NCI-H526 (cell line): ENCODE data around the gene TMEM18.

Experiments
- DNase-seq, 2 experiments: peaks; one replicate each; lab custom pipeline; 2025; lab: John Stamatoyannopoulos, UW

Gene TMEM18

GRCh38 chr2:634041-634440, 43.2 kb downstream of the TMEM18 start:
- DNase-seq = no peak

GRCh38 chr2:633371-633770, 43.8 kb downstream of the TMEM18 start:
- DNase-seq = no peak

GRCh38 chr2:632471-632870, 44.7 kb downstream of the TMEM18 start:
- no peak for DNase-seq

GRCh38 chr2:631741-632140, 45.5 kb downstream of the TMEM18 start:
- DNase-seq = no peak

- DNase-seq = no peak
These were observed 46.5 kb downstream of the TMEM18 start for GRCh38 chr2:630451-631320.

GRCh38 chr2:629961-630360, 47.2 kb downstream of the TMEM18 start:
- no peak for DNase-seq

GRCh38 chr2:628651-629050, 48.6 kb downstream of the TMEM18 start:
- DNase-seq = peak; percentile 49 to 71

- DNase-seq = peak in 1 of 2 experiments; percentile 46
These were observed 49.2 kb downstream of the TMEM18 start for GRCh38 chr2:627926-628560.

- no peak for DNase-seq
These were observed 49.9 kb downstream of the TMEM18 start for GRCh38 chr2:627340-627709.

- no peak for DNase-seq
These were observed 50.5 kb downstream of the TMEM18 start for GRCh38 chr2:626491-627339.

- DNase-seq = no peak
These were observed 51.5 kb downstream of the TMEM18 start for GRCh38 chr2:625415-626333.

GRCh38 chr2:624551-625347, 52.5 kb downstream of the TMEM18 start:
- no peak for DNase-seq

GRCh38 chr2:624096-624495, 53.1 kb downstream of the TMEM18 start:
- DNase-seq = no peak

- DNase-seq = no peak
These were observed 53.9 kb downstream of the TMEM18 start for GRCh38 chr2:623130-623922.

- DNase-seq = no peak
These were observed 54.8 kb downstream of the TMEM18 start for GRCh38 chr2:622357-622756.

- no peak for DNase-seq
These were observed 55.7 kb downstream of the TMEM18 start for GRCh38 chr2:621303-622099.

GRCh38 chr2:620471-621302, 56.5 kb downstream of the TMEM18 start:
- DNase-seq = no peak

- DNase-seq = no peak
These were observed 57.2 kb downstream of the TMEM18 start for GRCh38 chr2:620004-620403.
